Testis (tissue), 2 donors: ENCODE data around the gene SLC38A10.

Experiments used
- POLR2A ChIP-seq: fragments of 450-650 bp; IDR thresholded peaks from one replicate; pipeline ENCODE4 v1.6.1; 2017; ENCODE audit warnings: antibody characterized with exemption, mild to moderate bottlenecking, moderate library complexity
- TF ChIP-seq, protein P1 (sequence below), 3 experiments: fragments of 450-650 bp in 2 of 3; fragments of 200-600 bp in 1 of 3; sonication (generic) in 1 of 3; IDR thresholded peaks; one replicate each; pipeline ENCODE4 v1.5.1; 2016 to 2019; ENCODE audit warnings: antibody characterized with exemption in 3 of 3, mild to moderate bottlenecking in 2 of 3, moderate library complexity in 1 of 3

DNA sequence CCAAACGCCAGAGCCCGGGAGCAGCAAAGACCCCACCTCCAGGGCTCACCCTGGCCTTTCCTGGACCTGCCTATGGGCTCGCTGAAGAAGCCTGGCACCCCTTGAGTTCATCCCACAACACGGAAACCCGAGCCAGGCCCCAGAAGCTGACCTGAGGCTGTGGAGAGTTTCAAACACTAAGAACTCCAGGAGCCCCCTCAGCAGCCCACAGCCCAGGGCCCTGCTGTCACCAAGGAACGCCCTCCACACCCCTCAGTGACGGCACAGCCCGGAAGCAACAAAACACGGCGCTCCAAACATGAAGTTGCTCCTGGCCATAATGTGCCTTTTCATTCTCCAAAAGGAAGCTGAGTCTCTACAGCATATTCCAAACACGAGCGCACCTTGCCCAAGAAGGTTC lies 9.2 kb downstream of the SLC38A10 start:
- TF ChIP-seq, protein P1, sequence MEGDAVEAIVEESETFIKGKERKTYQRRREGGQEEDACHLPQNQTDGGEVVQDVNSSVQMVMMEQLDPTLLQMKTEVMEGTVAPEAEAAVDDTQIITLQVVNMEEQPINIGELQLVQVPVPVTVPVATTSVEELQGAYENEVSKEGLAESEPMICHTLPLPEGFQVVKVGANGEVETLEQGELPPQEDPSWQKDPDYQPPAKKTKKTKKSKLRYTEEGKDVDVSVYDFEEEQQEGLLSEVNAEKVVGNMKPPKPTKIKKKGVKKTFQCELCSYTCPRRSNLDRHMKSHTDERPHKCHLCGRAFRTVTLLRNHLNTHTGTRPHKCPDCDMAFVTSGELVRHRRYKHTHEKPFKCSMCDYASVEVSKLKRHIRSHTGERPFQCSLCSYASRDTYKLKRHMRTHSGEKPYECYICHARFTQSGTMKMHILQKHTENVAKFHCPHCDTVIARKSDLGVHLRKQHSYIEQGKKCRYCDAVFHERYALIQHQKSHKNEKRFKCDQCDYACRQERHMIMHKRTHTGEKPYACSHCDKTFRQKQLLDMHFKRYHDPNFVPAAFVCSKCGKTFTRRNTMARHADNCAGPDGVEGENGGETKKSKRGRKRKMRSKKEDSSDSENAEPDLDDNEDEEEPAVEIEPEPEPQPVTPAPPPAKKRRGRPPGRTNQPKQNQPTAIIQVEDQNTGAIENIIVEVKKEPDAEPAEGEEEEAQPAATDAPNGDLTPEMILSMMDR (IDR thresholded peaks at IDR 0.05) = no peak
- no peak for TF ChIP-seq POLR2A
